Stomach smooth muscle (tissue), 2 donors: Measurements from ENCODE around the gene IAPP.
"Not testable (repeated sequence)": the region's sequence is repeated elsewhere in the genome, so short reads cannot be mapped to it uniquely, and the experiment has no call there.

Experiments
- H3K27ac ChIP-seq: one replicate; pipeline ENCODE4 v1.7.0; 2013; ENCODE audit warnings: mild to moderate bottlenecking, low read length, inconsistent platforms
- H3K27me3 ChIP-seq, 2 donors: one replicate each; pipeline ENCODE4 v1.7.0; 2013; ENCODE audit warnings: low read length in 2 of 2; ENCODE audit not compliant: insufficient read depth in 2 of 2, control insufficient read depth in 1 of 2
- H3K36me3 ChIP-seq, 2 donors: one replicate each; pipeline ENCODE4 v1.7.0; 2013; ENCODE audit warnings: low read length in 2 of 2; ENCODE audit not compliant: control insufficient read depth in 2 of 2, insufficient read depth in 2 of 2
- H3K4me1 ChIP-seq: one replicate; pipeline ENCODE4 v1.7.0; 2013; ENCODE audit warnings: low read length; ENCODE audit not compliant: control insufficient read depth, insufficient read depth
- H3K4me3 ChIP-seq, 2 donors: one replicate each; pipeline ENCODE4 v1.7.0; 2013; ENCODE audit warnings: low read length in 2 of 2
- H3K9ac ChIP-seq, 2 donors: one replicate each; pipeline ENCODE4 v1.7.0; 2013; ENCODE audit warnings: low read length in 2 of 2, mild to moderate bottlenecking in 1 of 2
- H3K9me3 ChIP-seq, 2 donors: one replicate each; pipeline ENCODE4 v1.7.0; 2013; ENCODE audit warnings: low read length in 2 of 2; ENCODE audit not compliant: control insufficient read depth in 2 of 2
- donor health status: healthy.
- donor health status: Pancreatic carcinoma.

Gene IAPP

GRCh38 chr12:21341769-21342168 is 30.9 kb upstream of the IAPP start:
- Histone ChIP-seq H3K27me3 (no peaks in the 10 kb centered on the region), H3K9ac (no peak overlapping the region), H3K27ac (no peak overlapping the region), H3K36me3 (no peaks in the 10 kb centered on the region), H3K9me3 (no peaks in the 10 kb centered on the region), H3K4me1 (no peaks in the 10 kb centered on the region), H3K4me3 (no peak overlapping the region)

- Histone ChIP-seq H3K4me1 (no peaks in the 10 kb centered on the region), H3K36me3 (no peaks in the 10 kb centered on the region), H3K27me3 (no peaks in the 10 kb centered on the region), H3K4me3 (no peak overlapping the region), H3K9ac (no peak overlapping the region), H3K9me3 (no peaks in the 10 kb centered on the region), H3K27ac (no peak overlapping the region)
Measured at GRCh38 chr12:21343636-21344035, 29.1 kb upstream of the IAPP start.

- Histone ChIP-seq H3K4me3 (no peak overlapping the region), H3K9me3 (no peaks in the 10 kb centered on the region), H3K36me3 (no peaks in the 10 kb centered on the region), H3K27ac (no peak overlapping the region), H3K9ac (no peak overlapping the region), H3K4me1 (no peaks in the 10 kb centered on the region), H3K27me3 (no peaks in the 10 kb centered on the region)
Measured at GRCh38 chr12:21346542-21347205, 26.0 kb upstream of the IAPP start.

GRCh38 chr12:21350975-21351374 is 21.7 kb upstream of the IAPP start:
- Histone ChIP-seq H3K9ac (no peak overlapping the region), H3K36me3 (no peaks in the 10 kb centered on the region), H3K27me3 (no peaks in the 10 kb centered on the region), H3K9me3 (no peaks in the 10 kb centered on the region), H3K4me3 (no peak overlapping the region), H3K4me1 (no peaks in the 10 kb centered on the region), H3K27ac (no peak overlapping the region)

- Histone ChIP-seq H3K4me1 (no peaks in the 10 kb centered on the region), H3K4me3 (no peak overlapping the region), H3K9ac (no peak overlapping the region), H3K9me3 (no peaks in the 10 kb centered on the region), H3K27me3 (no peaks in the 10 kb centered on the region), H3K36me3 (no peaks in the 10 kb centered on the region), H3K27ac (no peak overlapping the region)
Measured at GRCh38 chr12:21353487-21353886, 19.2 kb upstream of the IAPP start.

GRCh38 chr12:21353948-21354347 is 18.8 kb upstream of the IAPP start:
- Histone ChIP-seq H3K27me3 (no peaks in the 10 kb centered on the region), H3K4me3 (no peak overlapping the region), H3K36me3 (no peaks in the 10 kb centered on the region), H3K9ac (no peak overlapping the region), H3K27ac (no peak overlapping the region), H3K4me1 (no peaks in the 10 kb centered on the region), H3K9me3 (no peaks in the 10 kb centered on the region)

- Histone ChIP-seq H3K9ac (no peak overlapping the region), H3K27me3 (no peaks in the 10 kb centered on the region), H3K9me3 (no peaks in the 10 kb centered on the region), H3K27ac (no peak overlapping the region), H3K4me3 (no peak overlapping the region), H3K4me1 (no peaks in the 10 kb centered on the region), H3K36me3 (no peaks in the 10 kb centered on the region)
Measured at GRCh38 chr12:21354641-21355040, 18.1 kb upstream of the IAPP start.

GRCh38 chr12:21360632-21361031 is 12.1 kb upstream of the IAPP start:
- H3K27ac ChIP-seq, H3K4me1 ChIP-seq, H3K9me3 ChIP-seq, H3K9ac ChIP-seq, H3K36me3 ChIP-seq, H3K4me3 ChIP-seq, H3K27me3 ChIP-seq: not testable (repeated sequence)

GRCh38 chr12:21369141-21369980 is 3.3 kb upstream of the IAPP start:
- Histone ChIP-seq H3K4me1 (no peaks in the 10 kb centered on the region), H3K27ac (no peak overlapping the region), H3K36me3 (no peaks in the 10 kb centered on the region), H3K9me3 (no peaks in the 10 kb centered on the region), H3K27me3 (no peaks in the 10 kb centered on the region), H3K4me3 (no peak overlapping the region), H3K9ac (no peak overlapping the region)

GRCh38 chr12:21370845-21371449 is 1.8 kb upstream of the IAPP start:
- H3K9ac ChIP-seq = no peak overlapping the region
- H3K36me3 ChIP-seq = no peaks in the 10 kb centered on the region
- no peak overlapping the region for H3K4me3 ChIP-seq
- no peak overlapping the region for H3K27ac ChIP-seq
- no peaks in the 10 kb centered on the region for H3K4me1 ChIP-seq
- no peaks in the 10 kb centered on the region for H3K9me3 ChIP-seq
- no peaks in the 10 kb centered on the region for H3K27me3 ChIP-seq

GRCh38 chr12:21379218-21379617 is 6.5 kb downstream of the IAPP start:
- H3K4me3 ChIP-seq = no peak overlapping the region
- H3K27ac ChIP-seq = no peak overlapping the region
- H3K9ac ChIP-seq = no peak overlapping the region
- H3K4me1 ChIP-seq = no peaks in the 10 kb centered on the region
- no peaks in the 10 kb centered on the region for H3K9me3 ChIP-seq
- no peaks in the 10 kb centered on the region for H3K36me3 ChIP-seq
- H3K27me3 ChIP-seq = no peaks in the 10 kb centered on the region
